CD8-positive, alpha-beta memory T cell (primary cell): ENCODE measurements around the gene DPP3. TPM values are rescaled to one million over a fixed set of nuclear protein-coding genes. Genes with fewer than 3 reads are reported as not detected.
A peak's percentile ranks its signal among the peaks of the same experiment; 100 is the strongest.
"Not testable (repeated sequence)": the region's sequence is repeated elsewhere in the genome, so short reads cannot be mapped to it uniquely, and the experiment has no call there.

Experiments
- CTCF ChIA-PET: fragments of 350-600 bp; sonication (Branson Sonifier 250); formaldehyde crosslinking; loops from one replicate; lab custom pipeline; 2021; ENCODE audit warnings: antibody characterized with exemption; lab: Charles Lee
- POLR2A ChIA-PET: fragments of 350-600 bp; sonication (Branson Sonifier 250); formaldehyde crosslinking; loops from one replicate; lab custom pipeline; 2021; ENCODE audit warnings: antibody characterized with exemption; lab: Charles Lee
- DNase-seq, 5 donors: peaks; one replicate each; pipeline versions ENCODE4 v3.0.0 to v3.0.0-alpha.2; 2020 to 2022; ENCODE audit warnings: mixed read lengths in 1 of 5
- H3K27ac ChIP-seq: one replicate; pipeline ENCODE4 v1.7.0; 2013; ENCODE audit warnings: low read depth, mild to moderate bottlenecking, low read length, moderate library complexity
- H3K27me3 ChIP-seq: 2 replicates; pipeline ENCODE4 v1.7.0; 2013; ENCODE audit warnings: low read length, mild to moderate bottlenecking; ENCODE audit not compliant: insufficient read depth, poor library complexity, severe bottlenecking
- H3K36me3 ChIP-seq: 2 replicates; pipeline ENCODE4 v1.7.0; 2013; ENCODE audit warnings: mild to moderate bottlenecking, low read length, moderate library complexity; ENCODE audit not compliant: insufficient read depth
- H3K4me1 ChIP-seq: 2 replicates; pipeline ENCODE4 v1.7.0; 2013; ENCODE audit warnings: mild to moderate bottlenecking, low read length, moderate library complexity; ENCODE audit not compliant: insufficient read depth
- H3K4me3 ChIP-seq: 2 replicates; pipeline ENCODE4 v1.7.0; 2013; ENCODE audit warnings: mild to moderate bottlenecking, low read length
- H3K9me3 ChIP-seq: 2 replicates; pipeline ENCODE4 v1.7.0; 2013; ENCODE audit warnings: mild to moderate bottlenecking, low read length
- H3K27ac Mint-ChIP-seq, 8 donors: one replicate each; pipeline ENCODE4 v1.8.0; 2020 to 2021; ENCODE audit warnings: mixed read lengths in 8 of 8, mild to moderate bottlenecking in 6 of 8, inconsistent platforms in 3 of 8, moderate library complexity in 3 of 8
- H3K27me3 Mint-ChIP-seq, 2 donors: one replicate each; pipeline ENCODE4 v1.8.0; 2020 to 2021; ENCODE audit warnings: mixed read lengths in 2 of 2, mild to moderate bottlenecking in 1 of 2, moderate library complexity in 1 of 2
- H3K36me3 Mint-ChIP-seq, 3 donors: one replicate each; pipeline ENCODE4 v1.8.0; 2020 to 2021; ENCODE audit warnings: mixed read lengths in 3 of 3, inconsistent platforms in 1 of 3, mild to moderate bottlenecking in 1 of 3
- H3K4me1 Mint-ChIP-seq, 3 donors: one replicate each; pipeline ENCODE4 v1.8.0; 2020 to 2021; ENCODE audit warnings: mixed read lengths in 3 of 3, inconsistent platforms in 1 of 3, mild to moderate bottlenecking in 1 of 3
- H3K4me3 Mint-ChIP-seq, 7 donors: one replicate each; pipeline ENCODE4 v1.8.0; 2020 to 2021; ENCODE audit warnings: mixed read lengths in 7 of 7, mild to moderate bottlenecking in 6 of 7, moderate library complexity in 4 of 7, inconsistent platforms in 2 of 7
- H3K9me3 Mint-ChIP-seq, 5 donors: one replicate each; pipeline ENCODE4 v1.8.0; 2020 to 2022; ENCODE audit warnings: mixed read lengths in 5 of 5, mild to moderate bottlenecking in 3 of 5, moderate library complexity in 2 of 5, inconsistent platforms in 1 of 5
- polyA plus RNA-seq: library from polyadenylated mRNA; unstranded; fragments of 300-500 nt; fragmentation: Illumina TruSeq; gene quantifications from one replicate; pipeline ENCODE4 v1.2.3, GENCODE V29; 2021
- total RNA-seq, 2 experiments: library from RNA; stranded (reverse); gene quantifications; one replicate each; pipeline ENCODE4 v1.2.3, GENCODE V29; 2021

Gene DPP3
- total and polyA plus RNA-seq, 3 experiments from 2014 or later: 32.5 to 80.1 (median 67.7) TPM

GRCh38 chr11:66440101-66440939 lies 39.9 kb upstream of the DPP3 start:
- CTCF ChIA-PET: interaction anchor here (1.6 to 2.6 kb wide), 4 partner anchors 8 to 128 kb away, joined by 3 to 18 read pairs (median 6); partner anchors contain the start of gene CTSF
- H3K4me3 Mint-ChIP-seq, H3K27me3 ChIP-seq, H3K27ac ChIP-seq, POLR2A ChIA-PET, H3K9me3 ChIP-seq, H3K27ac Mint-ChIP-seq, H3K4me1 ChIP-seq, H3K4me3 ChIP-seq, DNase-seq: not testable (repeated sequence)
- H3K36me3 ChIP-seq: peaks cover 19% of the 10 kb centered on the region
- peaks cover 3 to 12% (median 11%) of the 10 kb centered on the region in 5 donors for H3K9me3 Mint-ChIP-seq
- peaks cover 4 to 13% of the 10 kb centered on the region in 2 donors for H3K27me3 Mint-ChIP-seq
- peaks cover 8 to 16% (median 8%) of the 10 kb centered on the region in 3 donors for H3K4me1 Mint-ChIP-seq
- H3K36me3 Mint-ChIP-seq: peaks cover 11 to 25% (median 12%) of the 10 kb centered on the region in 3 donors

DNA sequence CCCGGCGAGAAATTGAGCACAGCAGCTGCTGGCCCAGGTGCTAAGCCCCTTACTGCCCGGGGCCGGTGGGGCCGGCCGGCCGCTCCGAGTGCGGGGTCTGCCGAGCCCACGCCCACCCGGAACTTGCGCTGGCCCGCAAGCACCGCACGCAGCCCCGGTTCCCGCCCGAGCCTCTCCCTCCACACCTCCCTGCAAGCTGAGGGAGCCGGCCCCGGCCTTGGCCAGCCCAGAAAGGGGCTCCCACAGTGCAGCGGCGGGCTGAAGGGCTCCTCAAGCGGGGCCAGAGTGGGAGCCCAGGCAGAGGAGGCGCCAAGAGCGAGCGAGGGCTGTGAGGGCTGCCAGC lies 39.3 kb upstream of the DPP3 start:
- H3K9me3 ChIP-seq, H3K4me3 ChIP-seq, H3K27ac ChIP-seq, DNase-seq, H3K4me3 Mint-ChIP-seq, H3K4me1 ChIP-seq, H3K27ac Mint-ChIP-seq, H3K27me3 ChIP-seq, POLR2A ChIA-PET: not testable (repeated sequence)
- CTCF ChIA-PET: interaction anchor here (1.6 kb wide), 1 partner anchor 8 kb away, joined by 3 read pairs; no protein-coding TSS in a partner anchor
- Mint-ChIP-seq H3K27me3 (peaks cover 4 to 13% of the 10 kb centered on the region in 2 donors), H3K9me3 (peaks cover 3 to 12% (median 11%) of the 10 kb centered on the region in 5 donors), H3K4me1 (peaks cover 8 to 16% (median 8%) of the 10 kb centered on the region in 3 donors), H3K36me3 (peaks cover 11 to 19% (median 11%) of the 10 kb centered on the region in 3 donors)
- peaks cover 13% of the 10 kb centered on the region for H3K36me3 ChIP-seq

GRCh38 chr11:66443602-66444001 lies 36.6 kb upstream of the DPP3 start:
- H3K9me3 Mint-ChIP-seq: peaks cover 3 to 12% (median 11%) of the 10 kb centered on the region in 5 donors

DNA sequence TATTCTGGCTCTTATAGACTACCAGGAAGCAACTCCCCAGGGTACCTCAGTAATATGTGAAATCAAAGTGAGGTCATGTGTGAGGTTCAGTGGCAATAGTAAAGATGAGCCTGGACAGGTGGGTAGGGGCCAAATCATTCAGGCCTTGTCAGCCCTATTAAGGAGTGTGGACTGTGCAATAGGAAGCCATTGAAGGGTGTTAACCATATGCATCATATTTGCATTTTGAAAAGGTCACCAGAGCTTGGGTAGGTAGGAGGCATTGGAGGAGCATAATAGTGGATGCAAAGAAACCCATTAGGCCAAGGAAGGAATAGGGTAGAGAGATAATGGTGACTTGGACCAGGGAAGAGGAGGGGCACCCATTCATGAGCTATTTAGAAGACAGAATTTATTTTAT lies 33.2 kb upstream of the DPP3 start:
- no peak overlapping the region for H3K4me3 ChIP-seq
- no peak overlapping the region for H3K4me3 Mint-ChIP-seq
- H3K9me3 Mint-ChIP-seq: peaks cover 3 to 12% (median 12%) of the 10 kb centered on the region in 5 donors
- H3K27ac Mint-ChIP-seq: no peak overlapping the region
- H3K36me3 ChIP-seq: no peaks in the 10 kb centered on the region
- no peak for DNase-seq
- H3K4me1 Mint-ChIP-seq: no peaks in the 10 kb centered on the region
- peaks cover 0 to 11% (median 4%) of the 10 kb centered on the region in 3 donors for H3K36me3 Mint-ChIP-seq
- H3K9me3 ChIP-seq: no peaks in the 10 kb centered on the region
- CTCF ChIA-PET: no interaction called here
- H3K27me3 ChIP-seq: no peaks in the 10 kb centered on the region
- no peak overlapping the region for H3K27ac ChIP-seq
- H3K27me3 Mint-ChIP-seq: peaks cover 4 to 45% of the 10 kb centered on the region in 2 donors
- H3K4me1 ChIP-seq: no peaks in the 10 kb centered on the region
- POLR2A ChIA-PET: no interaction called here

More at GRCh38 chr11:66443602-66444001, 36.6 kb upstream of the DPP3 start:
- ChIA-PET CTCF (interaction anchor here (1.5 kb wide), 1 partner anchor 234 kb away, joined by 4 read pairs; the partner anchor contains the start of gene RBM4B), POLR2A (no interaction called here)
- no peak overlapping the region for H3K27ac ChIP-seq
- H3K4me1 ChIP-seq: no peaks in the 10 kb centered on the region
- Mint-ChIP-seq H3K4me3 (no peak overlapping the region), H3K27me3 (peaks cover 4 to 26% of the 10 kb centered on the region in 2 donors), H3K4me1 (peaks cover 0 to 6% (median 3%) of the 10 kb centered on the region in 3 donors), H3K36me3 (peaks cover 2 to 11% (median 4%) of the 10 kb centered on the region in 3 donors), H3K27ac (no peak overlapping the region)
- no peak overlapping the region for H3K4me3 ChIP-seq
- DNase-seq: no peak
- H3K9me3 ChIP-seq: no peaks in the 10 kb centered on the region
- no peaks in the 10 kb centered on the region for H3K36me3 ChIP-seq
- no peaks in the 10 kb centered on the region for H3K27me3 ChIP-seq

GRCh38 chr11:66448523-66448922 lies 31.7 kb upstream of the DPP3 start:
- H3K9me3 Mint-ChIP-seq: peaks cover 0 to 7% (median 3%) of the 10 kb centered on the region in 5 donors
- no peak for DNase-seq
- H3K9me3 ChIP-seq: no peaks in the 10 kb centered on the region
- H3K4me3 Mint-ChIP-seq: no peak overlapping the region
- H3K27me3 Mint-ChIP-seq: peaks cover 4 to 42% of the 10 kb centered on the region in 2 donors
- no peaks in the 10 kb centered on the region for H3K36me3 ChIP-seq
- H3K27ac Mint-ChIP-seq: no peak overlapping the region
- no peak overlapping the region for H3K4me3 ChIP-seq
- ChIA-PET POLR2A (no interaction called here), CTCF (interaction anchor here (0.7 kb wide), 1 partner anchor 10 kb away, joined by 3 read pairs; the partner anchor contains the start of gene MRPL11)
- H3K27me3 ChIP-seq: no peaks in the 10 kb centered on the region
- peaks cover 0 to 3% (median 2%) of the 10 kb centered on the region in 3 donors for H3K36me3 Mint-ChIP-seq
- no peaks in the 10 kb centered on the region for H3K4me1 Mint-ChIP-seq
- no peaks in the 10 kb centered on the region for H3K4me1 ChIP-seq
- H3K27ac ChIP-seq: no peak overlapping the region

- no peak overlapping the region for H3K4me3 ChIP-seq
- Mint-ChIP-seq H3K4me1 (peaks cover 12 to 17% (median 17%) of the 10 kb centered on the region in 3 donors), H3K4me3 (peak overlapping the region in 1 of 7 donors; percentile 37), H3K36me3 (no peaks in the 10 kb centered on the region), H3K27ac (no peak overlapping the region), H3K9me3 (peaks cover 0 to 3% (median 0%) of the 10 kb centered on the region in 5 donors), H3K27me3 (peaks cover 2 to 39% of the 10 kb centered on the region in 2 donors)
- H3K36me3 ChIP-seq: no peaks in the 10 kb centered on the region
- H3K27ac ChIP-seq: no peak overlapping the region
- no peaks in the 10 kb centered on the region for H3K27me3 ChIP-seq
- H3K9me3 ChIP-seq: no peaks in the 10 kb centered on the region
- H3K4me1 ChIP-seq: peaks cover 12% of the 10 kb centered on the region
- ChIA-PET POLR2A (interaction anchor here (0.7 kb wide), 1 partner anchor 157 kb away, joined by 3 read pairs; no protein-coding TSS in a partner anchor), CTCF (no interaction called here)
- DNase-seq: no peak
These were observed 29.7 kb upstream of the DPP3 start for GRCh38 chr11:66450560-66450959.

DNA sequence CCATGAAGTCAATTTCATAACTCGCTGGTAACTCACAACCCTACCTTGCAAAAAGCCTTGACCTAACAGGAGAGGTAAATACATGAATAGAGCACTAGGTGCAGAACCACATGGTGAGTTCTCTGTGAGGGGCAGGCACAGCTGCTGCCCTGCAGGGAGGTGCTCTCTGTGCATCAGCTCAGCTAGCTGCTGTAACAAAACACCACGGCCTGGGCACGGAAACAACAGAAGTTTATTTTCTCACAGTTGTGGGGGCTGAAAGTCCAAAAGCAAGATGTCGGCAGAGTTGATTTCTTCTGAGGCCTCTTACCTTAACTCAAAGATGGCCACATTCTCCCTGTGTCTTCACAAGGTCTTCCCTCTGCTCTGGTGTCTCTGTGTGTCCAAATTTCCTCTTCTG lies 28.6 kb upstream of the DPP3 start:
- no peaks in the 10 kb centered on the region for H3K27me3 ChIP-seq
- DNase-seq: no peak
- H3K4me3 ChIP-seq: no peak overlapping the region
- H3K27ac ChIP-seq: no peak overlapping the region
- no peak overlapping the region for H3K27ac Mint-ChIP-seq
- H3K36me3 Mint-ChIP-seq: no peaks in the 10 kb centered on the region
- H3K36me3 ChIP-seq: no peaks in the 10 kb centered on the region
- ChIA-PET POLR2A (no interaction called here), CTCF (no interaction called here)
- H3K27me3 Mint-ChIP-seq: peaks cover 2 to 38% of the 10 kb centered on the region in 2 donors
- H3K9me3 ChIP-seq: no peaks in the 10 kb centered on the region
- H3K9me3 Mint-ChIP-seq: peaks cover 0 to 3% (median 0%) of the 10 kb centered on the region in 5 donors
- peaks cover 12% of the 10 kb centered on the region for H3K4me1 ChIP-seq
- H3K4me3 Mint-ChIP-seq: no peak overlapping the region
- peaks cover 12 to 17% (median 17%) of the 10 kb centered on the region in 3 donors for H3K4me1 Mint-ChIP-seq

- no peaks in the 10 kb centered on the region for H3K27me3 ChIP-seq
- H3K27ac ChIP-seq: no peak overlapping the region
- no peak overlapping the region for H3K4me3 ChIP-seq
- Mint-ChIP-seq H3K36me3 (no peaks in the 10 kb centered on the region), H3K27me3 (peaks cover 2 to 23% of the 10 kb centered on the region in 2 donors), H3K27ac (peak overlapping the region in 1 of 8 donors; percentile 66), H3K9me3 (peaks cover 0 to 3% (median 0%) of the 10 kb centered on the region in 5 donors), H3K4me3 (peak overlapping the region in 1 of 7 donors; percentile 44), H3K4me1 (peaks cover 12 to 17% (median 17%) of the 10 kb centered on the region in 3 donors)
- H3K4me1 ChIP-seq: peaks cover 12% of the 10 kb centered on the region
- ChIA-PET POLR2A (no interaction called here), CTCF (interaction anchor here (1.1 kb wide), 1 partner anchor 15 kb away, joined by 4 read pairs; no protein-coding TSS in a partner anchor)
- DNase-seq: no peak
- H3K36me3 ChIP-seq: no peaks in the 10 kb centered on the region
- H3K9me3 ChIP-seq: no peaks in the 10 kb centered on the region
These were observed 26.0 kb upstream of the DPP3 start for GRCh38 chr11:66454247-66454646.
